ENCODE results near the gene GPHB5.

Gene GPHB5

DNA sequence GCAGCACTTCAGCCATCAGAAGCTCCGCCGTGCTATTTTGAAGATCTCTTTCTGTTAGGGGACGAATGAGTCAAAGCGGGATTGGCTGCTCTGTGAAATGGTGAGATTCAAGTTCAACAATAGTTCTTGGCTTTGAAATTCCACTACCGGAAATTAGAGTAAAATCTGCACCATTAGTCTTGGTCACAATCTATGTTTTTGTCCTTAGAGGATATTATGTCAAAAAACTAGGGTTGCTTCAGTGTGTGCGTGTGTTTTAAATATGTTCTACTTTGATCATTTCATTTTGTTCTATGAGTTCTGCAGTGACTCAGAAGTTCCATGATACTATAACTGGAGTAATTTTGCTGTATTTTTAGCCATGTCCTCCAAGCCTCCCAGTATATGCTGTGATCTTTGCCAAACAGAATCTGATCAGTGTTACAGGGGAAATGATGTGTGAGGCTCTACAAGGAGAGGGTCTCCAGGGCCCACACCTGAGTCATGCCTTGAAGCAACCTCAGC, 22.6 kb downstream of the GPHB5 start:
- Histone ChIP-seq H3K9ac (ENCODE audit: low read length in 5 of 5) (no peak overlapping the region), H3K9me3 (ENCODE audit: control insufficient read depth in 5 of 5, low read length in 5 of 5) (no peaks in the 10 kb centered on the region), H3K4me3 (ENCODE audit: low read depth in 1 of 5, low read length in 5 of 5) (peak overlapping the region in 1 of 5 donors; percentile 47), H3K4me1 (ENCODE audit: control insufficient read depth in 5 of 5, insufficient read depth in 5 of 5, low read length in 5 of 5) (peaks cover 0 to 16% (median 2%) of the 10 kb centered on the region in 5 donors), H3K27ac (ENCODE audit: low read depth, low read length) (peak overlapping the region; percentile 49), H3K27me3 (ENCODE audit: control insufficient read depth in 5 of 5, insufficient read depth in 4 of 5, low read length in 5 of 5) (no peaks in the 10 kb centered on the region), H3K36me3 (ENCODE audit: control insufficient read depth in 5 of 5, insufficient read depth in 5 of 5, low read length in 5 of 5) (peaks cover 0 to 3% (median under 1%) of the 10 kb centered on the region in 5 donors)

GRCh38 chr14:63295231-63295685, 23.5 kb downstream of the GPHB5 start:
- no peaks in the 10 kb centered on the region for H3K9me3 ChIP-seq (ENCODE audit: control insufficient read depth in 5 of 5, low read length in 5 of 5)
- H3K36me3 ChIP-seq (ENCODE audit: control insufficient read depth in 5 of 5, insufficient read depth in 5 of 5, low read length in 5 of 5) = peaks cover 0 to 6% (median 4%) of the 10 kb centered on the region in 5 donors
- peak overlapping the region in 3 of 5 donors; percentile 9 to 47 (median 32) for H3K4me3 ChIP-seq (ENCODE audit: low read depth in 1 of 5, low read length in 5 of 5)
- H3K27me3 ChIP-seq (ENCODE audit: control insufficient read depth in 5 of 5, insufficient read depth in 4 of 5, low read length in 5 of 5) = no peaks in the 10 kb centered on the region
- H3K4me1 ChIP-seq (ENCODE audit: control insufficient read depth in 5 of 5, insufficient read depth in 5 of 5, low read length in 5 of 5) = peaks cover 0 to 16% (median 7%) of the 10 kb centered on the region in 5 donors
- H3K9ac ChIP-seq (ENCODE audit: low read length in 5 of 5) = peak overlapping the region in 1 of 5 donors; percentile 18
- peak overlapping the region; percentile 49 for H3K27ac ChIP-seq (ENCODE audit: low read depth, low read length)

- Histone ChIP-seq H3K27ac (ENCODE audit: low read depth, low read length) (no peak overlapping the region), H3K4me1 (ENCODE audit: control insufficient read depth in 5 of 5, insufficient read depth in 5 of 5, low read length in 5 of 5) (peaks cover 0 to 10% (median 7%) of the 10 kb centered on the region in 5 donors), H3K9me3 (ENCODE audit: control insufficient read depth in 5 of 5, low read length in 5 of 5) (no peaks in the 10 kb centered on the region), H3K36me3 (ENCODE audit: control insufficient read depth in 5 of 5, insufficient read depth in 5 of 5, low read length in 5 of 5) (peaks cover 0 to 10% (median 8%) of the 10 kb centered on the region in 5 donors), H3K4me3 (ENCODE audit: low read depth in 1 of 5, low read length in 5 of 5) (no peak overlapping the region), H3K27me3 (ENCODE audit: control insufficient read depth in 5 of 5, insufficient read depth in 4 of 5, low read length in 5 of 5) (peaks cover 0 to 2% (median 0%) of the 10 kb centered on the region in 5 donors), H3K9ac (ENCODE audit: low read length in 5 of 5) (no peak overlapping the region)
Observed at GRCh38 chr14:63292805-63293204, 25.9 kb downstream of the GPHB5 start.

DNA sequence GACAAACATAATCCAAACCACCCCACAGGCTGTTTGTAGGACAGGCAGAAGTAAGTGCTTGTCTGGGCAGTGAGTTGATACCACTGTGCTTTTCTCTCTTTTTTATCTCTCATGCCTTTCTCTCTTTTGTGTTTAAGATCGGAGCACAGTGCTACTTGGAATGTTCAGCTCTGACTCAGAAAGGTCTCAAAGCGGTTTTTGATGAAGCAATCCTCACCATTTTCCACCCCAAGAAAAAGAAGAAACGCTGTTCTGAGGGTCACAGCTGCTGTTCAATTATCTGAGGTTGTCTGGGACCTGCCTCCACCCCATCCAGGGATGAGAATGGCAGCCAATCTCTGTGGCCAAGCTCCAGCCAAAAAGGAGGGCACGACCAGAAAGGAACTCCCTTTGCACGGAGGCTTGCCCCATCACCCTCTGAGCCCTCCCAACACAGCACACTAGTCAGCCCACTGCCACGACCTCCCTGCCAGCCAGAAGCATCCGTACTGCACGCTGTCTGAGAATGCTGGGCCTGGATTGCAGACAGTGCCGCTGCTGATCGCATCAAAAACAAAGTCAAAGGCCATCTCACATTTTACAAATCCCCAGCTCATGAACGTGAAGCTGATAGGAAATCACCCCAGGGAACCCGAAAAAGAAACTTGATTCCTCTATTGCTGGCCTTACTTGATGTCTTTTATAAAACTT, 27.8 kb downstream of the GPHB5 start:
- Histone ChIP-seq H3K4me3 (ENCODE audit: low read depth in 1 of 5, low read length in 5 of 5) (peak overlapping the region in 1 of 5 donors; percentile 22), H3K4me1 (ENCODE audit: control insufficient read depth in 5 of 5, insufficient read depth in 5 of 5, low read length in 5 of 5) (peaks cover 0 to 7% (median 3%) of the 10 kb centered on the region in 5 donors), H3K27me3 (ENCODE audit: control insufficient read depth in 5 of 5, insufficient read depth in 4 of 5, low read length in 5 of 5) (peaks cover 0 to 2% (median 0%) of the 10 kb centered on the region in 5 donors), H3K27ac (ENCODE audit: low read depth, low read length) (no peak overlapping the region), H3K9me3 (ENCODE audit: control insufficient read depth in 5 of 5, low read length in 5 of 5) (no peaks in the 10 kb centered on the region), H3K9ac (ENCODE audit: low read length in 5 of 5) (no peak overlapping the region), H3K36me3 (ENCODE audit: control insufficient read depth in 5 of 5, insufficient read depth in 5 of 5, low read length in 5 of 5) (peaks cover 0 to 16% (median 11%) of the 10 kb centered on the region in 5 donors)

DNA sequence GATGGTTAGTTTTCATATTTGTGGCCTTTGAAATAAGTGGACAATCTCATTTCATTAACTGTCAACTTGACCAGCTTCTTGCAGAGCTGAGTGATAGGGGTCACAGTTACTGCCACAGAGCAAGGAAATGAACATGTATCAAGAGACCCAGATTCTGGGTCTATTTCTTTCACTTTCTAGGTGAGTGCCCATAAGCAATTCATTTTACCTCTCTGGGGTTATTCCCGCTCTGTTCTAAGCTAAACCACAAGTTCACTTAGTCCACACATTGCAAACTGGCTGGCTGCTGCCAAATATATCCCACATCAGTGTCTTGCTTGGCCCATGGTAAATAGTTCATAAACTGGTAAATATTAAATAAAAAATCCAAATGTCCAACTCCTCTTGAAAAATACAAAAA, 29.9 kb downstream of the GPHB5 start:
- Histone ChIP-seq H3K9me3 (ENCODE audit: control insufficient read depth in 5 of 5, low read length in 5 of 5) (no peaks in the 10 kb centered on the region), H3K36me3 (ENCODE audit: control insufficient read depth in 5 of 5, insufficient read depth in 5 of 5, low read length in 5 of 5) (peaks cover 0 to 16% (median 11%) of the 10 kb centered on the region in 5 donors), H3K27ac (ENCODE audit: low read depth, low read length) (no peak overlapping the region)

GRCh38 chr14:63287666-63288483, 30.9 kb downstream of the GPHB5 start:
- H3K36me3 ChIP-seq (ENCODE audit: control insufficient read depth in 5 of 5, insufficient read depth in 5 of 5, low read length in 5 of 5) = peaks cover 0 to 16% (median 11%) of the 10 kb centered on the region in 5 donors
- peak overlapping the region; percentile 4 for H3K27ac ChIP-seq (ENCODE audit: low read depth, low read length)

More for the DNA sequence above, 29.9 kb downstream of the GPHB5 start:
- peaks cover 0 to 10% (median 3%) of the 10 kb centered on the region in 5 donors for H3K4me1 ChIP-seq (ENCODE audit: control insufficient read depth in 5 of 5, insufficient read depth in 5 of 5, low read length in 5 of 5)
- H3K4me3 ChIP-seq (ENCODE audit: low read depth in 1 of 5, low read length in 5 of 5) = no peak overlapping the region
- no peak overlapping the region for H3K9ac ChIP-seq (ENCODE audit: low read length in 5 of 5)
- peaks cover 0 to 4% (median 0%) of the 10 kb centered on the region in 5 donors for H3K27me3 ChIP-seq (ENCODE audit: control insufficient read depth in 5 of 5, insufficient read depth in 4 of 5, low read length in 5 of 5)

GRCh38 chr14:63286071-63286470, 32.7 kb downstream of the GPHB5 start:
- H3K9me3 ChIP-seq (ENCODE audit: control insufficient read depth in 5 of 5, low read length in 5 of 5) = no peaks in the 10 kb centered on the region
- no peak overlapping the region for H3K9ac ChIP-seq (ENCODE audit: low read length in 5 of 5)
- H3K36me3 ChIP-seq (ENCODE audit: control insufficient read depth in 5 of 5, insufficient read depth in 5 of 5, low read length in 5 of 5) = peaks cover 0 to 14% (median 10%) of the 10 kb centered on the region in 5 donors
- no peak overlapping the region for H3K27ac ChIP-seq (ENCODE audit: low read depth, low read length)
- peaks cover 0 to 4% (median 0%) of the 10 kb centered on the region in 5 donors for H3K27me3 ChIP-seq (ENCODE audit: control insufficient read depth in 5 of 5, insufficient read depth in 4 of 5, low read length in 5 of 5)
- peaks cover 0 to 10% (median 3%) of the 10 kb centered on the region in 5 donors for H3K4me1 ChIP-seq (ENCODE audit: control insufficient read depth in 5 of 5, insufficient read depth in 5 of 5, low read length in 5 of 5)
- H3K4me3 ChIP-seq (ENCODE audit: low read depth in 1 of 5, low read length in 5 of 5) = no peak overlapping the region

More at GRCh38 chr14:63287666-63288483, 30.9 kb downstream of the GPHB5 start:
- Histone ChIP-seq H3K4me1 (ENCODE audit: control insufficient read depth in 5 of 5, insufficient read depth in 5 of 5, low read length in 5 of 5) (peaks cover 0 to 10% (median 3%) of the 10 kb centered on the region in 5 donors), H3K9ac (ENCODE audit: low read length in 5 of 5) (no peak overlapping the region), H3K4me3 (ENCODE audit: low read depth in 1 of 5, low read length in 5 of 5) (no peak overlapping the region), H3K9me3 (ENCODE audit: control insufficient read depth in 5 of 5, low read length in 5 of 5) (no peaks in the 10 kb centered on the region), H3K27me3 (ENCODE audit: control insufficient read depth in 5 of 5, insufficient read depth in 4 of 5, low read length in 5 of 5) (peaks cover 0 to 4% (median 0%) of the 10 kb centered on the region in 5 donors)

DNA sequence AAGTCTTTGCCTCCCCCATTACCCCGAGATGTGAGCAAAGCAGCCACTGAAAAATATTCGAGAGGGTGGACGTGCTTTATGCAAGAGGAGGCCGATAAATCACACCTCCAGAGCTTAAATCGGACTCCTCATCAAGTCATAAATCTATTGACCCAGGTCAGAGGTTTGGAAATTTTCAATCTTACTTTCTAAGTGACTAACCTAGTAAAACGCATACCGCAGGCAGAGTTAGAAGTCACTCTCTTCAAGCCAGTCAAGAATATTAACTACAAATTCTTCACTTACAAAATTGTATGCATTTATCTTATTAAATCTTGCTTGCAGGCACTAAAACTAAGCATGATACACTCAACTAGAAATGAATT, 34.9 kb downstream of the GPHB5 start:
- H3K4me1 ChIP-seq (ENCODE audit: control insufficient read depth in 5 of 5, insufficient read depth in 5 of 5, low read length in 5 of 5) = peaks cover 0 to 10% (median 3%) of the 10 kb centered on the region in 5 donors
- no peak overlapping the region for H3K4me3 ChIP-seq (ENCODE audit: low read depth in 1 of 5, low read length in 5 of 5)
- no peaks in the 10 kb centered on the region for H3K9me3 ChIP-seq (ENCODE audit: control insufficient read depth in 5 of 5, low read length in 5 of 5)
- no peak overlapping the region for H3K27ac ChIP-seq (ENCODE audit: low read depth, low read length)
- no peak overlapping the region for H3K9ac ChIP-seq (ENCODE audit: low read length in 5 of 5)
- H3K36me3 ChIP-seq (ENCODE audit: control insufficient read depth in 5 of 5, insufficient read depth in 5 of 5, low read length in 5 of 5) = peaks cover 0 to 12% (median 6%) of the 10 kb centered on the region in 5 donors
- peaks cover 0 to 4% (median 0%) of the 10 kb centered on the region in 5 donors for H3K27me3 ChIP-seq (ENCODE audit: control insufficient read depth in 5 of 5, insufficient read depth in 4 of 5, low read length in 5 of 5)

- H3K4me3 ChIP-seq (ENCODE audit: low read depth in 1 of 5, low read length in 5 of 5) = peak overlapping the region in 2 of 5 donors; percentile 17 to 19
- peaks cover 0 to 4% (median 0%) of the 10 kb centered on the region in 5 donors for H3K27me3 ChIP-seq (ENCODE audit: control insufficient read depth in 5 of 5, insufficient read depth in 4 of 5, low read length in 5 of 5)
- peaks cover 0 to 10% (median 3%) of the 10 kb centered on the region in 5 donors for H3K4me1 ChIP-seq (ENCODE audit: control insufficient read depth in 5 of 5, insufficient read depth in 5 of 5, low read length in 5 of 5)
- peaks cover 0 to 11% (median 6%) of the 10 kb centered on the region in 5 donors for H3K36me3 ChIP-seq (ENCODE audit: control insufficient read depth in 5 of 5, insufficient read depth in 5 of 5, low read length in 5 of 5)
- no peaks in the 10 kb centered on the region for H3K9me3 ChIP-seq (ENCODE audit: control insufficient read depth in 5 of 5, low read length in 5 of 5)
- H3K27ac ChIP-seq (ENCODE audit: low read depth, low read length) = no peak overlapping the region
- no peak overlapping the region for H3K9ac ChIP-seq (ENCODE audit: low read length in 5 of 5)
Observed at GRCh38 chr14:63282997-63283883, 35.5 kb downstream of the GPHB5 start.
